HuH-7.5 (cell line): Measurements from ENCODE around the gene ENTPD2.
"Not testable (repeated sequence)": the region's sequence is repeated elsewhere in the genome, so short reads cannot be mapped to it uniquely, and the experiment has no call there.

Experiments used
- DNase-seq: peaks from one replicate; pipeline ENCODE4 v3.0.0; 2011; ENCODE audit warnings: low spot score

Gene ENTPD2

GRCh38 chr9:137064027-137064879 lies 10.4 kb upstream of the ENTPD2 start:
- DNase-seq: peak; percentile 79

- no peak for DNase-seq
Observed at GRCh38 chr9:137063311-137064026, 9.6 kb upstream of the ENTPD2 start.

- DNase-seq: not testable (repeated sequence)
Observed at GRCh38 chr9:137062798-137063197, 8.9 kb upstream of the ENTPD2 start.

GRCh38 chr9:137062384-137062783 lies 8.5 kb upstream of the ENTPD2 start:
- DNase-seq: no peak

GRCh38 chr9:137058521-137059234 lies 4.8 kb upstream of the ENTPD2 start:
- DNase-seq: no peak

GRCh38 chr9:137057545-137057944 lies 3.7 kb upstream of the ENTPD2 start:
- DNase-seq: no peak

- DNase-seq: no peak
Observed at GRCh38 chr9:137056739-137057415, 3.0 kb upstream of the ENTPD2 start.

GRCh38 chr9:137055385-137056364 lies 1.8 kb upstream of the ENTPD2 start:
- peak; percentile 88 for DNase-seq

GRCh38 chr9:137054932-137055384 lies 1.1 kb upstream of the ENTPD2 start:
- DNase-seq: no peak

- DNase-seq: no peak
Observed at GRCh38 chr9:137052998-137053943, 590 bp downstream of the ENTPD2 start.

GRCh38 chr9:137052293-137052692 lies 1.6 kb downstream of the ENTPD2 start:
- no peak for DNase-seq

GRCh38 chr9:137051145-137051724 lies 2.6 kb downstream of the ENTPD2 start:
- DNase-seq: no peak

- no peak for DNase-seq
Observed at GRCh38 chr9:137050570-137050969, 3.3 kb downstream of the ENTPD2 start.

- DNase-seq: peak; percentile 94
Observed at GRCh38 chr9:137049544-137050449, 4.1 kb downstream of the ENTPD2 start.

GRCh38 chr9:137048655-137049543 lies 5.0 kb downstream of the ENTPD2 start:
- no peak for DNase-seq

GRCh38 chr9:137046088-137046787 lies 7.6 kb downstream of the ENTPD2 start, which contains the start of gene NPDC1:
NPDC1 (minus strand) TSS chr9:137046177; CDS start chr9:137045989, 188 bp downstream.
- DNase-seq: peak; percentile 99
